Measurements from ENCODE around the gene OR2T8. TPM values are rescaled to one million over a fixed set of nuclear protein-coding genes. Genes with fewer than 3 reads are reported as not detected.

Gene OR2T8, protein sequence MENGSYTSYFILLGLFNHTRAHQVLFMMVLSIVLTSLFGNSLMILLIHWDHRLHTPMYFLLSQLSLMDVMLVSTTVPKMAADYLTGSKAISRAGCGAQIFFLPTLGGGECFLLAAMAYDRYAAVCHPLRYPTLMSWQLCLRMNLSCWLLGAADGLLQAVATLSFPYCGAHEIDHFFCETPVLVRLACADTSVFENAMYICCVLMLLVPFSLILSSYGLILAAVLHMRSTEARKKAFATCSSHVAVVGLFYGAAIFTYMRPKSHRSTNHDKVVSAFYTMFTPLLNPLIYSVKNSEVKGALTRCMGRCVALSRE
- not detected in 2 replicates for total RNA-seq

GRCh38 chr1:247919952-247920351 is at the start of gene OR2T8:
Gene OR2T8 (plus strand): TSS chr1:247920252. CDS start chr1:247921018, 766 bp downstream.

GRCh38 chr1:247895163-247895637 is 24.9 kb upstream of the OR2T8 start, which contains the start of gene OR2W3:
Gene OR2W3 (plus strand): TSS chr1:247895587. CDS start chr1:247895587, 0 bp downstream.

GRCh38 chr1:247924868-247925267 is 4.8 kb downstream of the OR2T8 start, which contains the start of gene OR2AJ1:
Gene OR2AJ1 (plus strand): TSS chr1:247924889. CDS start chr1:247933769, 8,880 bp downstream.

GRCh38 chr1:247948558-247948957 is 28.5 kb downstream of the OR2T8 start, which contains the start of gene OR2L8:
Gene OR2L8 (plus strand): TSS chr1:247948858. CDS start chr1:247948858, 0 bp downstream.

DNA sequence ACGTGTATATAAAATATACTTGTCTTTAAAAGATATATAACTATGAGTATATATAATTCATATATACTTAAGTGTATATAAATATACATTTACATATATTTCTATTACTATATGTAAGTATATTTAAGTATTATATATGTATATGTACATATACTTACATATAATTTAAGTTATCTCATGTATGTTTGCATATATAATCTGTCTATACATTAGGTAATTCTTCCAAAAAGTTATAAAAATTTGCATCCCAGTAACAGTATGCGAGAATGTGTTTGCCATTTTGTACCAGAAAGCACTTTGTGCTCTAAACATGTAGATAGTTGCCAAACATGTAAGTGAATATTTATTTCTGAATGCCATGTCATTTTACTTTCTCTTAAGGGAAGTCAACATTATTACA is 44.9 kb downstream of the OR2T8 start, which contains the start of gene OR2AK2:
TSS of gene OR2AK2 (plus strand) at position 301 of the 400 bp plus-strand sequence. CDS start 144 bp downstream, outside the sequence.

Other genes with a start within 250 kb of the OR2T8 start
- not detected in 2 replicates for gene OR13G1, start 240.5 kb upstream of the OR2T8 start, total RNA-seq
- gene OR6F1, start 203.6 kb upstream of the OR2T8 start, total RNA-seq, result not detected in 2 replicates
- gene OR14K1, start 181.6 kb upstream of the OR2T8 start, total RNA-seq, result not detected in 2 replicates
- gene OR14A2, start 172.1 kb upstream of the OR2T8 start, total RNA-seq, result not detected in 2 replicates
- not detected in 2 replicates for gene OR1C1, start 159.7 kb upstream of the OR2T8 start, total RNA-seq
- gene OR14A16, start 96.1 kb upstream of the OR2T8 start, total RNA-seq, result not detected in 2 replicates
- gene OR11L1, start 78.4 kb upstream of the OR2T8 start, total RNA-seq, result not detected in 2 replicates
- 0.06 and 0.53 TPM in 2 replicates for gene TRIM58, start 63.1 kb upstream of the OR2T8 start, total RNA-seq
- gene OR2W3, start 24.7 kb upstream of the OR2T8 start, total RNA-seq, result 0.26 TPM in 1 of 2 replicates, not detected in the other
- gene OR2AJ1, start 4.6 kb downstream of the OR2T8 start, total RNA-seq, result not detected in 2 replicates
- not detected in 2 replicates for gene OR2L8, start 28.6 kb downstream of the OR2T8 start, total RNA-seq
- not detected in 2 replicates for gene OR2AK2, start 45.0 kb downstream of the OR2T8 start, total RNA-seq
- not detected in 2 replicates for gene OR2L5, start 93.4 kb downstream of the OR2T8 start, total RNA-seq
- gene OR2L2, start 109.8 kb downstream of the OR2T8 start, total RNA-seq, result under 0.01 TPM in 2 replicates
- gene OR2L3, start 126.6 kb downstream of the OR2T8 start, total RNA-seq, result not detected in 2 replicates
- not detected in 2 replicates for gene OR2L13, start 174.9 kb downstream of the OR2T8 start, total RNA-seq
- gene OR2M5, start 224.9 kb downstream of the OR2T8 start, total RNA-seq, result not detected in 2 replicates

Data from aortic smooth muscle cell (primary cell).